ENCODE results near the gene PSMD1.

DNA sequence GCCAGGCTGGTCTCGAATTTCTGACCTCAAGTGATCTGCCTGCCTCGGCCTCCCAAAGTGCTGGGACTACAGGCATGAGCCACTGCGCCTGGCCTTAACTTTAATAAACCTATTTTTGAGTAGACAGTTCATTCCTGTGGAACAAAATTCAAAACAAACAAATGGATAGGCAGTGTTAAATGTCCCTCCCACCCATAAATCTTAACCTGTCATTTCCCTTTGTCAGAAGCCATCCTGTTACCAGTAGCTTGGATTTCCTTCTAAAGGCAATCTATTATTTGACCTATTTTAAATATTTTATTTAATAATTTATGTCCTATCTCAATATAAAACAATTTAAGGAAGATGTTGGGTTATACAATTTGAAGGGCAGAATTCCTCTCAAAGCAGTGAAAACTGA is 25.9 kb upstream of the PSMD1 start:
- TF ChIP-seq POLR2A (IDR thresholded peaks at IDR 0.05; ENCODE audit: low read depth): no peak
- no peak for TF ChIP-seq CTCF (IDR thresholded peaks at IDR 0.05)
- no peak for TF ChIP-seq EP300 (IDR thresholded peaks at IDR 0.05)
- TF ChIP-seq POLR2AphosphoS5 (IDR thresholded peaks at IDR 0.05): no peak

All from esophagus muscularis mucosa (tissue), 4 donors.